ENCODE measurements around the gene EFEMP2.

The EFEMP2 gene

DNA sequence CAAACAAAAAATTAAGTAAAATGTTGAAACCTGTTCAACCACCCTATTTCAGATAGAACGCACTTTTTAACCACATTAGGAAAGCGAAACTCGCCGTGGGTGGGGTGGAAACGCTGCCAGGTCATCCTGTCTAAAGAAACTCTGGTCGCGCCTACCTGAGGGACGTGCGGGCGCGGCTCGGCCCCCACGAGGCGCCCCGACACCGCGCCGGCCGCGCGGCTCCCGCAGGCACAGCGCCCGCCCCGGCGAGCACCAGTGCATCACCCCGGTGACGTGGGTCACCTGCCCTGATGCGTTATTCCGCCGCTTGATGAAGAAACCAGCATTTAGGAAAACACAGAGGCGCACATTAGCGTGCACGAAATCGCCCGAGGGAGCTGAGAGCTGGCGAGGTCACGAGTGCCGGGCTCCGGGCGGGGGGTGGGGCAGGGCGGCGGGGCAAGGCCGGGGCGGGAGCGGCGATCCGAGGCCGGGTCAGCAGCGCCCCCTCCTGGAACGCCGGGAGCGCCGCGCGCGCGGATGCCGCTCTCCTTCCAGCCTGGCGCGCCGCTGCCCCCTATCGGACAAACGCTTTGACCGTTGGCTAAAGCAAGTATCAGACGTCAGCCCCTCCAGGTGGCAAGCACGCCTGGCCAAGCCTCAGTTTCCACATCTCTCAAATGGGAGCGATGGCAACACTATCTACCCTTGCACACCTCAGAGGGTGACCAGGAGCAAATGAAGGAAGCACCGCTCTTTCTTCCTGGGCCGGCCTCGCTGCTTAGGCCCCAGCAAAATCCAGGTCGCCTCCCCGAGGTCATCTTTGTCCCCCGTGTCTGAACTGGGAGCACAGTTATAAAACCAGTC is 54.5 kb downstream of the EFEMP2 start:
- peak; percentile 90 for DNase-seq (ENCODE audit: low spot score)
- Histone ChIP-seq H3K23ac (ENCODE audit: low read depth, low read length, poor library complexity) (peak overlapping the region; percentile 43), H3K9ac (ENCODE audit: low read depth, low read length, poor library complexity) (peak overlapping the region; percentile 94), H3K9me3 (replicated peaks in 1 of 2; ENCODE audit: control insufficient read depth in 2 of 2, insufficient read depth in 1 of 2, low read depth in 1 of 2, low read length in 2 of 2) (peaks cover 0 to 2% of the 10 kb centered on the region in 2 donors), H3K36me3 (replicated peaks in 1 of 2; ENCODE audit: control insufficient read depth in 2 of 2, insufficient read depth in 2 of 2, low read length in 2 of 2) (no peaks in the 10 kb centered on the region), H2BK5ac (ENCODE audit: low read length) (no peak overlapping the region), H3K79me1 (ENCODE audit: low read depth, low read length) (peaks cover 3% of the 10 kb centered on the region), H2AK5ac (ENCODE audit: low read depth, low read length) (no peak overlapping the region), H2BK15ac (ENCODE audit: low read length) (no peak overlapping the region), H4K8ac (ENCODE audit: low read depth, low read length) (no peak overlapping the region), H3K4me2 (ENCODE audit: insufficient read depth, low read length, poor library complexity, severe bottlenecking) (peak overlapping the region; percentile 75), H3K4me1 (ENCODE audit: control insufficient read depth in 2 of 2, insufficient read depth in 1 of 2, low read depth in 1 of 2, low read length in 2 of 2) (peaks cover 0 to 7% of the 10 kb centered on the region in 2 donors), H4K91ac (ENCODE audit: low read depth, low read length, poor library complexity) (no peak overlapping the region), H3K27ac (replicated peaks; ENCODE audit: low read length) (no peak overlapping the region), H2BK120ac (ENCODE audit: low read depth, low read length) (no peak overlapping the region), H3K27me3 (ENCODE audit: control insufficient read depth in 3 of 3, insufficient read depth in 3 of 3, low read depth in 1 of 3, low read length in 3 of 3) (peaks cover 0 to 3% (median 0%) of the 10 kb centered on the region in 3 experiments), H3K4ac (ENCODE audit: low read length) (peak overlapping the region; percentile 17), H2BK12ac (ENCODE audit: low read length) (peak overlapping the region; percentile 73), H3K14ac (ENCODE audit: low read length) (peak overlapping the region; percentile 31), H3K18ac (ENCODE audit: low read length) (peak overlapping the region; percentile 92), H3K4me3 (ENCODE audit: low read length in 2 of 2) (peak overlapping the region; percentile 87 to 96), H2AFZ (ENCODE audit: low read length) (peak overlapping the region; percentile 98)
- no CpG with 5 or more reads among the region's 74 CpGs for WGBS, 2 donors (ENCODE audit: extremely low coverage in 2 of 2, insufficient read length in 2 of 2, insufficient replicate concordance in 1 of 2)

- Histone ChIP-seq H4K8ac (ENCODE audit: low read depth, low read length) (no peak overlapping the region), H3K4ac (ENCODE audit: low read length) (no peak overlapping the region), H4K91ac (ENCODE audit: low read depth, low read length, poor library complexity) (no peak overlapping the region), H3K27ac (replicated peaks; ENCODE audit: low read length) (no peak overlapping the region), H2BK5ac (ENCODE audit: low read length) (no peak overlapping the region), H3K18ac (ENCODE audit: low read length) (no peak overlapping the region), H3K36me3 (replicated peaks in 1 of 2; ENCODE audit: control insufficient read depth in 2 of 2, insufficient read depth in 2 of 2, low read length in 2 of 2) (no peaks in the 10 kb centered on the region), H2BK15ac (ENCODE audit: low read length) (no peak overlapping the region), H2AFZ (ENCODE audit: low read length) (peak overlapping the region; percentile 98), H3K4me3 (ENCODE audit: low read length in 2 of 2) (peak overlapping the region in 1 of 2 donors; percentile 87), H2BK12ac (ENCODE audit: low read length) (no peak overlapping the region), H3K9me3 (replicated peaks in 1 of 2; ENCODE audit: control insufficient read depth in 2 of 2, insufficient read depth in 1 of 2, low read depth in 1 of 2, low read length in 2 of 2) (peaks cover 0 to 2% of the 10 kb centered on the region in 2 donors), H3K14ac (ENCODE audit: low read length) (no peak overlapping the region), H3K9ac (ENCODE audit: low read depth, low read length, poor library complexity) (no peak overlapping the region), H3K4me2 (ENCODE audit: insufficient read depth, low read length, poor library complexity, severe bottlenecking) (peak overlapping the region; percentile 75), H2BK120ac (ENCODE audit: low read depth, low read length) (no peak overlapping the region), H3K23ac (ENCODE audit: low read depth, low read length, poor library complexity) (no peak overlapping the region), H3K27me3 (ENCODE audit: control insufficient read depth in 3 of 3, insufficient read depth in 3 of 3, low read depth in 1 of 3, low read length in 3 of 3) (no peaks in the 10 kb centered on the region), H3K79me1 (ENCODE audit: low read depth, low read length) (peaks cover 3% of the 10 kb centered on the region), H2AK5ac (ENCODE audit: low read depth, low read length) (no peak overlapping the region), H3K4me1 (ENCODE audit: control insufficient read depth in 2 of 2, insufficient read depth in 1 of 2, low read depth in 1 of 2, low read length in 2 of 2) (peaks cover 0 to 7% of the 10 kb centered on the region in 2 donors)
- WGBS, 2 donors (ENCODE audit: extremely low coverage in 2 of 2, insufficient read length in 2 of 2, insufficient replicate concordance in 1 of 2), result no CpG with 5 or more reads among the region's 5 CpGs
- no peak for DNase-seq (ENCODE audit: low spot score)
Observed at GRCh38 chr11:65817312-65817834, 55.2 kb downstream of the EFEMP2 start.

GRCh38 chr11:65816696-65817095 is 55.9 kb downstream of the EFEMP2 start:
- peaks cover 3% of the 10 kb centered on the region for H3K79me1 ChIP-seq (ENCODE audit: low read depth, low read length)
- H3K9ac ChIP-seq (ENCODE audit: low read depth, low read length, poor library complexity), result no peak overlapping the region
- H4K8ac ChIP-seq (ENCODE audit: low read depth, low read length), result no peak overlapping the region
- DNase-seq (ENCODE audit: low spot score), result no peak
- no peak overlapping the region for H3K27ac ChIP-seq (replicated peaks; ENCODE audit: low read length)
- H3K23ac ChIP-seq (ENCODE audit: low read depth, low read length, poor library complexity), result no peak overlapping the region
- H2BK12ac ChIP-seq (ENCODE audit: low read length), result no peak overlapping the region
- H2AK5ac ChIP-seq (ENCODE audit: low read depth, low read length), result no peak overlapping the region
- H3K9me3 ChIP-seq (replicated peaks in 1 of 2; ENCODE audit: control insufficient read depth in 2 of 2, insufficient read depth in 1 of 2, low read depth in 1 of 2, low read length in 2 of 2), result peaks cover 0 to 2% of the 10 kb centered on the region in 2 donors
- H3K14ac ChIP-seq (ENCODE audit: low read length), result no peak overlapping the region
- H2BK5ac ChIP-seq (ENCODE audit: low read length), result no peak overlapping the region
- H2BK15ac ChIP-seq (ENCODE audit: low read length), result no peak overlapping the region
- H2AFZ ChIP-seq (ENCODE audit: low read length), result no peak overlapping the region
- H3K4me2 ChIP-seq (ENCODE audit: insufficient read depth, low read length, poor library complexity, severe bottlenecking), result peak overlapping the region; percentile 23
- no peak overlapping the region for H3K18ac ChIP-seq (ENCODE audit: low read length)
- H3K4me3 ChIP-seq (ENCODE audit: low read length in 2 of 2), result peak overlapping the region in 1 of 2 donors; percentile 87
- no peaks in the 10 kb centered on the region for H3K27me3 ChIP-seq (ENCODE audit: control insufficient read depth in 3 of 3, insufficient read depth in 3 of 3, low read depth in 1 of 3, low read length in 3 of 3)
- H2BK120ac ChIP-seq (ENCODE audit: low read depth, low read length), result no peak overlapping the region
- no peak overlapping the region for H3K4ac ChIP-seq (ENCODE audit: low read length)
- H3K36me3 ChIP-seq (replicated peaks in 1 of 2; ENCODE audit: control insufficient read depth in 2 of 2, insufficient read depth in 2 of 2, low read length in 2 of 2), result no peaks in the 10 kb centered on the region
- peaks cover 0 to 7% of the 10 kb centered on the region in 2 donors for H3K4me1 ChIP-seq (ENCODE audit: control insufficient read depth in 2 of 2, insufficient read depth in 1 of 2, low read depth in 1 of 2, low read length in 2 of 2)
- no CpG with 5 or more reads among the region's 3 CpGs for WGBS, 2 donors (ENCODE audit: extremely low coverage in 2 of 2, insufficient read length in 2 of 2, insufficient replicate concordance in 1 of 2)
- no peak overlapping the region for H4K91ac ChIP-seq (ENCODE audit: low read depth, low read length, poor library complexity)

Measured in neuronal stem cell (in vitro differentiated cells).